ENCODE results near the gene CYTIP. TPM values are rescaled to one million over a fixed set of nuclear protein-coding genes. Genes with fewer than 3 reads are reported as not detected.

CYTIP gene
- polyA plus RNA-seq, 1 of the 3 experiments (the other 2 are of a cell fraction): not detected

DNA sequence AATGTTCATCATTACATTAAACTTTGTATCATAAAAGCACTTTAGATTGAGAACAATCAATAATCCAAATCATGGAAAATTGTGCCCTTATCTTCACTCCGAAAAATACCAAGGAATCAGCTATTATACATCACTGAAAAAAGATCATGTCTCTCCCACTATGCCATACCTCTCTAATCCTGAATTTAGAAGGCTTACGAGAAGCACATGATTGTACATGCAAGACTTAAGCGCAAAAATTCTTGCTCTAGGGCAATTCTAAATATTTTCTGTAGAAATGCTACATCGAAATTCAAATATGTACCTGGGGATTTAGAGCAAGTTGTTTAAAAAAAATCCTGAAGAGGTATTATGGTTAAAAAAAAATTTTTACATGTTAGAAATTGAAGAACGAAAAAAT lies 1.3 kb downstream of the CYTIP start:
- Histone ChIP-seq H3K4me1 (ENCODE audit: control insufficient read depth in 1 of 2, insufficient read depth in 2 of 2, low read depth in 1 of 2, low read length in 1 of 2) (peaks cover 0 to 12% of the 10 kb centered on the region in 2 experiments; a peak in 2 of 4 replicates), H3K4me3 (ENCODE audit: low read depth in 2 of 2, low read length in 1 of 2) (no peak overlapping the region), H3K9ac (no peak overlapping the region), H3K9me3 (no peaks in the 10 kb centered on the region), H3K79me2 (ENCODE audit: insufficient read depth) (no peaks in the 10 kb centered on the region), H4K20me1 (ENCODE audit: insufficient read depth) (no peaks in the 10 kb centered on the region), H2AFZ (ENCODE audit: low read depth) (no peak overlapping the region), H3K36me3 (replicated peaks in 1 of 2; ENCODE audit: control insufficient read depth in 1 of 2, insufficient read depth in 2 of 2, low read length in 1 of 2) (no peaks in the 10 kb centered on the region), H3K9me2 (no peaks in the 10 kb centered on the region), H3K27ac (ENCODE audit: low read depth in 2 of 2, low read length in 1 of 2) (no peak overlapping the region), H3F3A (replicated peaks; ENCODE audit: insufficient read depth) (no peaks in the 10 kb centered on the region), H3K4me2 (no peak overlapping the region), H3K27me3 (ENCODE audit: insufficient read depth) (peaks cover 29% of the 10 kb centered on the region)
- TF ChIP-seq GATA2 (CRISPR knock-in tag; IDR thresholded peaks at IDR 0.05) (no peak), NRF1 (IDR thresholded peaks at IDR 0.05; ENCODE audit: low read depth, low read length) (no peak), PBX3 (IDR thresholded peaks at IDR 0.05) (no peak), RAD21 (IDR thresholded peaks at IDR 0.05; ENCODE audit: low read length) (no peak), ELF1 (IDR thresholded peaks at IDR 0.05) (no peak), EP300 (IDR thresholded peaks at IDR 0.05; ENCODE audit: borderline replicate concordance in 1 of 2, low read depth in 1 of 2, low read length in 1 of 2) (no peak), TCF12 (IDR thresholded peaks at IDR 0.05) (no peak), GABPA (IDR thresholded peaks at IDR 0.05; ENCODE audit: low read depth) (no peak), RFX5 (IDR thresholded peaks at IDR 0.05; ENCODE audit: low read length) (no peak), FOXJ3 (CRISPR knock-in tag; IDR thresholded peaks at IDR 0.05) (no peak), SIN3A (IDR thresholded peaks at IDR 0.05; ENCODE audit: borderline replicate concordance, low read depth, low read length) (no peak), TEAD4 (IDR thresholded peaks at IDR 0.05; ENCODE audit: borderline replicate concordance, insufficient read depth) (no peak)
- TF ChIP-seq, protein P1, sequence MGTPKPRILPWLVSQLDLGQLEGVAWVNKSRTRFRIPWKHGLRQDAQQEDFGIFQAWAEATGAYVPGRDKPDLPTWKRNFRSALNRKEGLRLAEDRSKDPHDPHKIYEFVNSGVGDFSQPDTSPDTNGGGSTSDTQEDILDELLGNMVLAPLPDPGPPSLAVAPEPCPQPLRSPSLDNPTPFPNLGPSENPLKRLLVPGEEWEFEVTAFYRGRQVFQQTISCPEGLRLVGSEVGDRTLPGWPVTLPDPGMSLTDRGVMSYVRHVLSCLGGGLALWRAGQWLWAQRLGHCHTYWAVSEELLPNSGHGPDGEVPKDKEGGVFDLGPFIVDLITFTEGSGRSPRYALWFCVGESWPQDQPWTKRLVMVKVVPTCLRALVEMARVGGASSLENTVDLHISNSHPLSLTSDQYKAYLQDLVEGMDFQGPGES (IDR thresholded peaks at IDR 0.05; ENCODE audit: low read depth, low read length): no peak
- TF ChIP-seq, protein P2, sequence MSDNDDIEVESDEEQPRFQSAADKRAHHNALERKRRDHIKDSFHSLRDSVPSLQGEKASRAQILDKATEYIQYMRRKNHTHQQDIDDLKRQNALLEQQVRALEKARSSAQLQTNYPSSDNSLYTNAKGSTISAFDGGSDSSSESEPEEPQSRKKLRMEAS (IDR thresholded peaks at IDR 0.05; ENCODE audit: low read depth): no peak
- TF ChIP-seq, protein P3, sequence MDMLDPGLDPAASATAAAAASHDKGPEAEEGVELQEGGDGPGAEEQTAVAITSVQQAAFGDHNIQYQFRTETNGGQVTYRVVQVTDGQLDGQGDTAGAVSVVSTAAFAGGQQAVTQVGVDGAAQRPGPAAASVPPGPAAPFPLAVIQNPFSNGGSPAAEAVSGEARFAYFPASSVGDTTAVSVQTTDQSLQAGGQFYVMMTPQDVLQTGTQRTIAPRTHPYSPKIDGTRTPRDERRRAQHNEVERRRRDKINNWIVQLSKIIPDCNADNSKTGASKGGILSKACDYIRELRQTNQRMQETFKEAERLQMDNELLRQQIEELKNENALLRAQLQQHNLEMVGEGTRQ (IDR thresholded peaks at IDR 0.05; ENCODE audit: borderline replicate concordance, low read depth, low read length): no peak
- ChIA-PET POLR2A (no interaction called here), CTCF (interaction anchor here (1.0 kb wide), 1 partner anchor 107 kb away, joined by 3 read pairs; no protein-coding TSS in a partner anchor)
- 8% methylated on average over 5 of the region's 5 CpGs for WGBS (ENCODE audit: low lambda C conversion rate)
- no peak for DNase-seq

DNA sequence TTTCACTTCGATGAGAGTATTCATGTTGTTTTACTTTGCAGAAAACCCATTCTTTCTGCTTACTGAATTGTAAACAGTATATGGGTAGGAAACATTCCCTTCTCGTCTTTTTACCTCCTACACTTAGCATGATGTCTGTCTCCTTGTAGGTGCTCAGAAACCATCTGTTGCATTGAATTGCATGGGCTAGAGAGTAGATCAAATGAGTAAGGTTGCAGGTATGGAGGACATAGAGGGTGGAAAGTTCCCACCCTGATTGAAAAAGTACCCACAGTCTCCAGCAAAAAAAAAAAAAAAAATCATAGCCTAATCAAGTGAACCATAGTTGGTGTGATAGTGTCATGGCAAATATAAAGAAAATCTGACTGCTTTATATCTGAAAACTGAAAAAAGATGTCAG lies 1.7 kb downstream of the CYTIP start:
- Histone ChIP-seq H4K20me1 (ENCODE audit: insufficient read depth) (no peaks in the 10 kb centered on the region), H3F3A (replicated peaks; ENCODE audit: insufficient read depth) (no peaks in the 10 kb centered on the region), H3K4me2 (no peak overlapping the region), H3K36me3 (replicated peaks in 1 of 2; ENCODE audit: control insufficient read depth in 1 of 2, insufficient read depth in 2 of 2, low read length in 1 of 2) (no peaks in the 10 kb centered on the region), H3K79me2 (ENCODE audit: insufficient read depth) (no peaks in the 10 kb centered on the region), H3K4me3 (ENCODE audit: low read depth in 2 of 2, low read length in 1 of 2) (no peak overlapping the region), H3K4me1 (ENCODE audit: control insufficient read depth in 1 of 2, insufficient read depth in 2 of 2, low read depth in 1 of 2, low read length in 1 of 2) (peaks cover 0 to 12% of the 10 kb centered on the region in 2 experiments; a peak in 2 of 4 replicates), H3K27me3 (ENCODE audit: insufficient read depth) (peaks cover 28% of the 10 kb centered on the region; the same call in 1 of the 2 replicates), H3K9ac (no peak overlapping the region), H2AFZ (ENCODE audit: low read depth) (no peak overlapping the region), H3K27ac (ENCODE audit: low read depth in 2 of 2, low read length in 1 of 2) (no peak overlapping the region), H3K9me3 (no peaks in the 10 kb centered on the region), H3K9me2 (no peaks in the 10 kb centered on the region)
- ChIA-PET POLR2A (no interaction called here), CTCF (no interaction called here)
- WGBS (ENCODE audit: low lambda C conversion rate): 2% methylated on average over 2 of the region's 2 CpGs
- no peak for DNase-seq
- TF ChIP-seq, protein P1 (IDR thresholded peaks at IDR 0.05; ENCODE audit: low read depth, low read length): no peak
- TF ChIP-seq FOXM1 (IDR thresholded peaks at IDR 0.05; ENCODE audit: low read depth) (no peak), EZH2phosphoT487 (IDR thresholded peaks at IDR 0.05; ENCODE audit: borderline replicate concordance, low read depth) (no peak), GABPA (IDR thresholded peaks at IDR 0.05; ENCODE audit: low read depth) (no peak), JUND (IDR thresholded peaks at IDR 0.05) (no peak), CHD2 (IDR thresholded peaks at IDR 0.05; ENCODE audit: low read length, partially characterized antibody) (no peak), RFX5 (IDR thresholded peaks at IDR 0.05; ENCODE audit: low read length) (no peak), MEF2A (IDR thresholded peaks at IDR 0.05; ENCODE audit: borderline replicate concordance, low read depth) (no peak), ZBTB33 (IDR thresholded peaks at IDR 0.05; ENCODE audit: borderline replicate concordance, low read depth) (no peak)
- TF ChIP-seq, protein P3 (IDR thresholded peaks at IDR 0.05; ENCODE audit: borderline replicate concordance, low read depth, low read length): no peak

Data from SK-N-SH (cell line).